ACHN (cell line): ENCODE results near the gene TRMT44.
"Not testable (repeated sequence)": the region's sequence is repeated elsewhere in the genome, so short reads cannot be mapped to it uniquely, and the experiment has no call there.

Experiments used
- DNase-seq: peaks from one replicate; pipeline ENCODE4 v3.0.0-alpha.2; 2015
- in situ Hi-C: cut with HindIII; loops from 2 replicates; pipeline ENCODE4 v1.10.0; 2017; ENCODE audit warnings: low sequenced_read_pairs, low pct_ligation_motif_present, low pct_unique_long_range_greater_than_20kb

TRMT44 gene

DNA sequence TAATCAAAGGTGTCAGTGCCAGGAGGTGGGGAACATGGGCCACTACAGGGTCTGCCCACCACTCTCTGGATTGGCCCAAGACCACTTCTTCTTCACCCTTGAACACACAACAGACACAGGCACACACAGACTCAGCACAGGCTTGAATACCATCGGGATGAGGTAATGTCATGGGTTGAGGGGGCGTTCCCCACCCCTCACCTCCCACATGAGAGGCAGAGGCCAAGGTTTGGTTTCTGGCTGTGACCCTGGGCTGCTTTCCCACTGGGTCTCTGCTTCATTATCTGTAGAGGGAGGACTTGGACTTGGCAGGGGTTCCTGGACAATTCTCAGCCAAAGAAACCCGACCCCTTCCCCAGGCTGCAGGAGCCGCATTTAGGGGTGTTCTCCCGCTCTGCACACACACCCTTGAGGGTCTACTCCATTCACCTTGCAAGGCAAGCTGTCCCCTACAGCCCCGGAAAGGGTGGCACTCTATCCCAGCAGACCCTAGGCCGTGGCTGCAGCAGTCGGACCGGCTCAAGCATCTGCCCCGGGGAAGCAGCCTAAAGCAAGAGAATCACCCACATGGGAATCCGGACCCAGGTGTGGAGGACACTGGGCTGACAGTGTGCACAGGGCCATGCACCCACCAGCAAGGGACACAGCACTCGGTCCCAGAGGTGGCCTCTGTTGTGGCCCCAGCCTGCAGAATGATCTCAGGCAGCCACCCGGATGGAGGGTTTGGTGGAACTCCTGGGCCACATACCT is 62.4 kb downstream of the TRMT44 start:
- DNase-seq = no peak
- in situ Hi-C loops = no loop called here

DNA sequence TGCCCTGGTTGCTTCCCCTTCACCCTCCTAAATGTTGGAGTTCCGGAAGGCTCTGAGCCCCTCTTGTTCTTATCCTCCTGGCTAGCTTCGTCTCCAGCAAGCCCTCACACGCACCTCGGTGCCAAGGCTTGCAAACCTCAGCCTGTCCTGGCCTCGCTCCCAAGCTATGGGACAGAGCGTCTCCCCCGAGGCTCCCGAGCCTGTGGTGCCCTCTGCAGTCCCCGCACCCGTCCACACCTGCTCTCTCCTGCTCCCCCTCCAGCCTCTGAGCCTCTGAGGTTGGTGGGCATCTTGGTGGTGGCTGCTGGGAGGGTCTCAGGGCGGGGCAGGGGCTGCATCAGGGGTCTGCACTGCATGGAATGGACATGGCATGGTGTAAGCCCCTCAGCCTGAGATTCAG is 63.2 kb downstream of the TRMT44 start:
- DNase-seq = no peak
- in situ Hi-C loops = no loop called here

GRCh38 chr4:8504279-8505007 is 63.9 kb downstream of the TRMT44 start:
- in situ Hi-C loops = no loop called here
- no peak for DNase-seq

GRCh38 chr4:8505229-8505628 is 64.7 kb downstream of the TRMT44 start:
- in situ Hi-C loops = no loop called here
- no peak for DNase-seq

GRCh38 chr4:8506006-8506372 is 65.4 kb downstream of the TRMT44 start:
- in situ Hi-C loops = no loop called here

DNA sequence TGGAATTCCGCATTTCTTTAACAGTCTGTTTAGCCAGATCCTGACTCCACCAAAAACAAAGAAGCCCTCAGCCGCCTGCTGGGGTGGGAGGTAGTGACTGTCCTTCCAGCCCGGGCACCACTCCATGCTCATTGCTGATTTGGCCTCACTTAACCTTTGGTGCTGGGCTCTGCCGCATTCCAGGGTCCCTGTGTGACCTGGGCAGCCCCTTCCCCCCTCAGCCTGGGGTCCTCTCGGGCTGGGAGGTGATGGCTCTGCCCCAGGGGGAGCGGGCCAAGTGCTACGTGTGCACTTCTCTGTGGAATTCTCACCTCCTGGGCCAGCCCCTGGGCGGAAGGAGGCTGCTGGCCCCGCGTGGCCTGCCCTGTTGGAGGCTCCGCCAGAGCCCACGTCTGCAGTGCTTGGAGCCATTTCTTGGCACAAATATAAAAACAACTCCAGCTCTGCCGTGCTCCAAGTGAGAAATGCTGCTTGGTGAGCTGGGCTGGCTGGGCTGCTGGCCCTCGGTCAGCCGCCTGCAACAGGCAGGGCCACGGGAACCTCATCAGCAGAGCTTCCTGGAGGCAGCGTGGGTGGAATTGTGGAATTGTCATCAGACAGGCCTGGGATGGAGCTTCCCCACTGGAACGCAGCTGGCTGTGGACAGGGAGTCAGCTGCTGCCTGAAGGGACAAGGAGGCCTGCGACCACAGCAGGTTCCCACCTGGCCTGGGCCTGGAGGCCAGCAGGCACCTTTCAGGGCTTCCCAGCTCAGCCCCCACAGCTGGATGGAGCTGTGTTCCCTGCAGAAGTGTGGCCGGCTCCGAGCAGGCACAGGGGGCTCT is 66.0 kb downstream of the TRMT44 start:
- no peak for DNase-seq
- in situ Hi-C loops = no loop called here

More at GRCh38 chr4:8506006-8506372, 65.4 kb downstream of the TRMT44 start:
- no peak for DNase-seq

- in situ Hi-C loops = no loop called here
- no peak for DNase-seq
Measured at GRCh38 chr4:8507196-8507570, 66.6 kb downstream of the TRMT44 start.

DNA sequence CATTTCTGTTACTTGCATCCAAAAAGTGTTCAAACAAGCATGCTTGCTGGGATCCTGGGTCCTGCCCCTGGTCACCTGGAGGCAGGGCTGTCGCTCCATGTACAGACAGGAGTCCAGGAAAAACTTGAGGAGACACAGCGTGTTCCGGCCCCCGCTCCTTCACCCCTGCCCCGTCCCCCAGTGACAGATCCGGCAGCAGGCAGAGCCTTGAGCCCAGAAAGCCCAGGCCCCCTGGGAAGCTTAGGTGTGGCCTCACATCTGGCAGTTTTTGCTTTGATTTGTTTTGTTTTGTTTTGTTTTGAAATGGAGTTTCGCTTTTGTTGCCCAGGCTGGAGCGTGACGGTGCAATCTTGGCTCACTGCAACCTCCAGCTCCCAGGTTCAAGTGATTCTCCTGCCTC is 67.0 kb downstream of the TRMT44 start:
- no peak for DNase-seq
- in situ Hi-C loops = no loop called here

DNA sequence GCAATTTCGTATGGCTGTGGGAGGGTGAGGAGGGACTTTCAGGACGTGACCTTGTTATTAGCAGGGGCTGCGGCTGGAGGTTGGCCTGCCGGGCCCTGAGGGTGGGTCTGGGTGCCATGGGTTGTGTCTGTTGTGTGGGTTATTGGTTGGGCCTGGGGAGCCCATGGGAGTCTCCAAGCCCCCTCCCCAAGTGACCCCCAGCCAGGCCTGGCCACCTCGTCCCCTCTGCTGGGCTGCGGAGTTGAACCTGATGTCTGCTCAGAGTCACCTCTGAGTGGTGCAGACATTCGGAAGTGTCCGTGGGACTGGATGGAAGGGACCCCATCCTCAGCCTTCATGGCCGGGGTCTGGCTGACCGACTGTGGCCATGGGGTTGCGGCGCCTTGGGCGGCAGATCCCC is 67.7 kb downstream of the TRMT44 start:
- in situ Hi-C loops = no loop called here
- no peak for DNase-seq

- in situ Hi-C loops = no loop called here
- no peak for DNase-seq
Measured at GRCh38 chr4:8508740-8509139, 68.2 kb downstream of the TRMT44 start.

DNA sequence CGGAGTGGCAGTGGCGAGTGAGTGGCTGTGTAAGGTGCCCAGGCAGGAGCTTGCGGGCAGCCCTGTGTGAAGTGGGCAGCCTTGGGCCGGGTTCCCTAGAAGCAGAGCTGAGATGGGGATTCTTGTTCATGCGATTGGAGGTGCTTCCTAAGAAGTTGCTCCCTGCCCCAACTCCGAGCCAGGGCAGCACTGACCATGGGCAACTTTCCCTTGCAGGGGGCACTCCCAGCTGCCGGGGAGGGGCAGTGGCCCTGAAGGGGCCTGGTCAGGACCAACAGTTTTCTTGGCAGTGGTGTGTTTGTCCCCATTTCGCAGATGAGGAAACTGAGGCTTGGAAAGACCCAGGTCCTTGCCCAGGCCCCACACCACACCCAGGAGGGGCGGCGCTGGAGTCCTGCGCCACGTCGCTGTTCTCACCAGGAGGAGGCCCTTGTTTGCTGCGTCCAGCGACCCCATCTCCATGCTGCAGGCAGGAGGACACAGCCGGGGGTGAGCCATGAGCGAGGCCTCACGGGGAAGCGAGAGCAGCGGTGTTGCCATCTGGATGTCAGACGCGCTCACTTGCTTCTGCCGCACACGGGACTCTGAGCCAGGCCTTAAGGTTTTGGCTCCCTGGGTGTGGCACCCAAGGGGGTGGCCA is 68.9 kb downstream of the TRMT44 start:
- in situ Hi-C loops = no loop called here
- no peak for DNase-seq

- DNase-seq = no peak
- in situ Hi-C loops = no loop called here
Measured at GRCh38 chr4:8510191-8510590, 69.6 kb downstream of the TRMT44 start.

GRCh38 chr4:8510611-8511285 is 70.2 kb downstream of the TRMT44 start:
- no peak for DNase-seq
- in situ Hi-C loops = no loop called here

GRCh38 chr4:8512510-8512909 is 71.9 kb downstream of the TRMT44 start:
- in situ Hi-C loops = no loop called here
- no peak for DNase-seq

DNA sequence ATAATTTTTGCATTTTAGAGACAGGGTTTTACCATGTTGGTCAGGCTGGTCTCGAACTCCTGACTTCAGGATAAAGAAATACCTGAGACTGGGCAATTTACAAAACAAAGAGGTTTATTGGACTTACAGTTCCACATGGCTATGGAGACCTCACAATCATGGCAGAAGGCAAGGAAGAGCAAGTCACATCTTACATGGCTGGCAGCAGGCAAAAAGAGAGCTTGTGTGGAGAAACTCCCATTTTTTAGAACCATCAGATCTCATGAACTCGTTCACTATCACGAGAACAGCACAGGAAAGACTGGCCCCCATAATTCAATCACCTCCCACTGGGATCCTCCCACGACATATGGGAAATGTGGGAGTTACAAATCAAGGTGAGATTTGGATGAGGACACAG is 72.5 kb downstream of the TRMT44 start:
- in situ Hi-C loops, DNase-seq: not testable (repeated sequence)

DNA sequence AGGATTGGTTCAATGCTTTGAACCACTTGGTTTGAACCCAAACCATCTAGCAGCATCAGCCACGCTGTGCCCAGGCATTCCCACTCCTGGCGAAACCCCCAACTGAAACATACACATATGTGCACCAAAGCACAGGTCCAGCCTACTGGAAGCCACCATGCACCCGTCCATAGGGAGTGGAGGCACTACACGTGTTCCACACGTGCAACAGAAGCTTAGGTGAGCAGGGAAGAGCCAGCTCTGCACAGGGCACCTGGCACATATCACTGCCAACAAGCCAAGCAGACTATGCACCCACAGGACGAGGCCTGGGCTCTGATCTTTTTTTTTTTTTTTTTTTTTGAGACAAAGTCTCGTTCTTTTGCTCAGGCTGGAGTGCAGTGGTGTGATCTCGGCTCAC is 73.4 kb downstream of the TRMT44 start:
- in situ Hi-C loops = no loop called here
- DNase-seq = no peak

DNA sequence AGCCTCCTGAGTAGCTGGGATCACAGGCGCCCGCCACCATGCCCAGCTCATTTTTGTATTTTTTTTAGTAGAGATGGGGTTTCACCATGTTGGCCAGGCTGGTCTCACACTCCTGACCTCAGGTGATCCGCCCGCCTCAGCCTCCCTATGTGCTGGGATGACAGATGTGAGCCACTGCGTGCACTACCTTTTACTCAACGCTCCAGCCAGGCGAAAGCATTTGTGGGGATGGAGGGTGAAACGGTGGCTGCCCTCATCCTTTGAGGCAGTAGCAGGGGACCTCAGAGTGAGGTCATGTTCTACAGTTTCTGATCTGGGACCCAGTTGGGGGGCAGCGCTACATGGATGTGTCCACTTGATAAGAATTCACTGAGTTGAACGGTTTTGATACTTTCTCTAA is 73.8 kb downstream of the TRMT44 start:
- DNase-seq = no peak
- in situ Hi-C loops = no loop called here

DNA sequence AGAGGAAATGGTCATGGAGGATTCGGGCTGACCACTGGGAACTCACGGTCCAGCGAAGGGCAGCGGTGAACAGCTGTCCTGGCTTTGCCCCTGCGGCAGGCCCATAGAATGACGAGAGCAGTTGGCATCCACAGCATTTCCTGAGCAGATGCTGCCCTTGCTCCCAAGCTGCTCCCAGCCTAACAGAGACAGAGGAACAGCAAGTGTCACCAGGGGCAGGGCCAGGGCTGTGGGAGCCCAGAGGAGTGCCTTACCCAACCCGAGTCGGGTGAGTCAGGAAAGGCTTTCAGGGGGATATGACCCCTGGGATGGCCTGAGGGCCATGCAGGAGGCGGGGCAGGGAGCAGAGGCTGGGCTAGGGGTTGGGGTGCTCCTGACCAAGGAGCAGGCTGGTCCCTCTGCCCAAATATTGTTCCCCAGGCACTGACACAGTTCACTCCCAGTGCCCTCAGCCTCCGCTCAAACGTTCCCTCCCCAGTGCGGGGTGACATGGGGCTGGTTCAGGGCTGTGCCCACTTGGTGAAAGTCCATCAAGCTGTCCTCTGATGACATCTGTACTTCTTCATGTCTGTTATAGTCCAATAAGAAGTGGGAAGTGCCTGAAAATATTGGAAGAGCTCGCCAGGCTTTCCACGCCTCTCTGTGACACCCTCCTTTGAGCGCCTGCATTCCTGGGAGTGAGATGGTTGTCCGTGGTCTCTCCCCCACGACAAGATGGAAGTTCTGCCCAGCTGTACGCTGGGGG is 74.9 kb downstream of the TRMT44 start:
- DNase-seq = no peak
- in situ Hi-C loops = no loop called here
